Ovary (tissue), 9 donors: Measurements from ENCODE around the gene TOM1L2. TPM values are rescaled to one million over a fixed set of nuclear protein-coding genes. Genes with fewer than 3 reads are reported as not detected.

Experiments used
- DNase-seq, 5 donors: peaks; one replicate each; pipeline ENCODE4 v3.0.0-alpha.2; 2019 to 2020
- H3K27ac ChIP-seq, 2 donors: fragments of 200-600 bp; one replicate each; pipeline versions ENCODE4 v1.5.1 to v1.8.0; 2019 to 2022
- H3K27me3 ChIP-seq: fragments of 200-600 bp; one replicate; pipeline ENCODE4 v1.8.0; 2022
- H3K36me3 ChIP-seq: fragments of 200-600 bp; sonication (generic); one replicate; pipeline ENCODE4 v1.5.1; 2019
- H3K4me1 ChIP-seq: one replicate; pipeline ENCODE4 v1.8.1; 2013; ENCODE audit warnings: mild to moderate bottlenecking, moderate library complexity; ENCODE audit not compliant: insufficient read depth
- H3K4me3 ChIP-seq: fragments of 200-600 bp; sonication (generic); one replicate; pipeline ENCODE4 v1.5.1; 2017
- H3K9me3 ChIP-seq, 2 donors: fragments of 200-600 bp in 1 of 2; sonication (generic) in 1 of 2; one replicate each; pipeline versions ENCODE4 v1.5.1 to v1.8.1; 2013 to 2019; ENCODE audit warnings: mild to moderate bottlenecking in 1 of 2, moderate library complexity in 1 of 2
- EP300 ChIP-seq: sonication (generic); formaldehyde crosslinking; IDR thresholded peaks from one replicate; pipeline ENCODE4 v1.6.1; 2017; ENCODE audit warnings: antibody characterized with exemption
- POLR2A ChIP-seq: fragments of 450-650 bp; IDR thresholded peaks from one replicate; pipeline ENCODE4 v1.6.1; 2017; ENCODE audit warnings: antibody characterized with exemption, mild to moderate bottlenecking, moderate library complexity
- WGBS, 3 donors: extraction: QIAGEN DNeasy Blood & Tissue Kit in 1 of 3; methylation state at CpG; one replicate each; pipeline versions ENCODE4 v1.1.5 to v1.1.7; 2013 to 2017; 5-methylcytosine and 5-hydroxymethylcytosine counted together
- intact Hi-C, 4 donors: fragments of 100-400 bp; cut with DNase I; formaldehyde crosslinking; loops; one replicate each; pipeline versions ENCODE4 v1.11.0 to v1.15.1; 2022 to 2023
- polyA plus RNA-seq, 2 donors: library from polyadenylated mRNA; stranded (reverse); fragments of 200-250 nt in 1 of 2; fragments of 350-450 nt in 1 of 2; fragmentation: Illumina TruSeq in 1 of 2; extraction: RNeasy Lipid Tissue Mini Kit (QIAGEN cat#74804) in 1 of 2; gene quantifications; one replicate each; pipeline ENCODE4 v1.2.3, GENCODE V29; 2013 to 2014
- total RNA-seq, 7 donors: library from RNA; depleted of rRNA in 2 of 7; stranded (reverse); fragments of >200 nt in 2 of 7; fragmentation: NEBNext Ultra II Directional in 3 of 7; extraction: Animal tissue kit (Norgen Biotek cat#: 25700) in 3 of 7; gene quantifications; one replicate each; pipeline versions ENCODE4 v1.1.0 to v1.2.4, GENCODE V29; 2016 to 2023
- TF ChIP-seq, protein P1 (sequence below), 3 donors: fragments of 450-650 bp in 2 of 3; fragments of 200-600 bp in 1 of 3; IDR thresholded peaks; one replicate each; pipeline versions ENCODE4 v1.5.1 to v1.8.0; 2016 to 2022; ENCODE audit warnings: antibody characterized with exemption in 3 of 3, mild to moderate bottlenecking in 1 of 3
- donor health status: DM: no; HTN: no; CAD: no; lungs with moderate emphysema.
- donor health status: DM: no; HTN: no; CAD: no.
- donor health status: Bipolar disorder and iron deficiency.
- donor health status: DM: yes; HTN: yes; CAD: no.
- donor health status: DM: no; HTN: no; CAD: no.
- donor health status: DM: yes; HTN: yes; CAD: no.

Gene TOM1L2
- total and polyA plus RNA-seq, 9 donors, result 25.6 to 62.5 (median 45.9) TPM

DNA sequence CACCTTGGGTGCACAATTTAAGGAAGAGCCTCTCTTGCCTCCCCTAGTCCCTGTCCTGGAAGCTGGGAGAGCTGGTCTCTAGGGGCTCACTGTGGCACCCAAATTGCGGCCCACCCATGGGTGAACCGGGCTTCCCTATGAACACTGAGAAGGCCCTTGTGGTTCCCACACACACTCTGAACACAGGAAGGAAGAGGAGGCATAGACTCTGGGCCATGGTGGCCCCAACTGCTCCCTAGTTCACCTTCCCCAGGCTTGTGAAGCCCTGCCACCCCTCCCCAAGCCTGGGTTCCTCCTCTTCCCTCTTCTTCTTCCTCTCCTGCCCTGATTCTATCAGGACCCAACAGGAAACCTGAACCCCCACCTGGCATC, 145.9 kb downstream of the TOM1L2 start:
- no peaks in the 10 kb centered on the region for H3K27me3 ChIP-seq
- H3K9me3 ChIP-seq, result no peaks in the 10 kb centered on the region
- DNase-seq, result no peak
- no peak overlapping the region for H3K4me3 ChIP-seq
- H3K36me3 ChIP-seq, result no peaks in the 10 kb centered on the region
- 86 to 94% (median 86%) methylated on average over 2 of the region's 2 CpGs for WGBS, 3 donors
- peak overlapping the region in 1 of 2 donors; percentile 92 for H3K27ac ChIP-seq
- peaks cover 49% of the 10 kb centered on the region for H3K4me1 ChIP-seq
- TF ChIP-seq POLR2A, result no peak
- TF ChIP-seq, protein P1, sequence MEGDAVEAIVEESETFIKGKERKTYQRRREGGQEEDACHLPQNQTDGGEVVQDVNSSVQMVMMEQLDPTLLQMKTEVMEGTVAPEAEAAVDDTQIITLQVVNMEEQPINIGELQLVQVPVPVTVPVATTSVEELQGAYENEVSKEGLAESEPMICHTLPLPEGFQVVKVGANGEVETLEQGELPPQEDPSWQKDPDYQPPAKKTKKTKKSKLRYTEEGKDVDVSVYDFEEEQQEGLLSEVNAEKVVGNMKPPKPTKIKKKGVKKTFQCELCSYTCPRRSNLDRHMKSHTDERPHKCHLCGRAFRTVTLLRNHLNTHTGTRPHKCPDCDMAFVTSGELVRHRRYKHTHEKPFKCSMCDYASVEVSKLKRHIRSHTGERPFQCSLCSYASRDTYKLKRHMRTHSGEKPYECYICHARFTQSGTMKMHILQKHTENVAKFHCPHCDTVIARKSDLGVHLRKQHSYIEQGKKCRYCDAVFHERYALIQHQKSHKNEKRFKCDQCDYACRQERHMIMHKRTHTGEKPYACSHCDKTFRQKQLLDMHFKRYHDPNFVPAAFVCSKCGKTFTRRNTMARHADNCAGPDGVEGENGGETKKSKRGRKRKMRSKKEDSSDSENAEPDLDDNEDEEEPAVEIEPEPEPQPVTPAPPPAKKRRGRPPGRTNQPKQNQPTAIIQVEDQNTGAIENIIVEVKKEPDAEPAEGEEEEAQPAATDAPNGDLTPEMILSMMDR (IDR thresholded peaks at IDR 0.05), result no peak
- no peak for TF ChIP-seq EP300
- intact Hi-C loops, result no loop called here

DNA sequence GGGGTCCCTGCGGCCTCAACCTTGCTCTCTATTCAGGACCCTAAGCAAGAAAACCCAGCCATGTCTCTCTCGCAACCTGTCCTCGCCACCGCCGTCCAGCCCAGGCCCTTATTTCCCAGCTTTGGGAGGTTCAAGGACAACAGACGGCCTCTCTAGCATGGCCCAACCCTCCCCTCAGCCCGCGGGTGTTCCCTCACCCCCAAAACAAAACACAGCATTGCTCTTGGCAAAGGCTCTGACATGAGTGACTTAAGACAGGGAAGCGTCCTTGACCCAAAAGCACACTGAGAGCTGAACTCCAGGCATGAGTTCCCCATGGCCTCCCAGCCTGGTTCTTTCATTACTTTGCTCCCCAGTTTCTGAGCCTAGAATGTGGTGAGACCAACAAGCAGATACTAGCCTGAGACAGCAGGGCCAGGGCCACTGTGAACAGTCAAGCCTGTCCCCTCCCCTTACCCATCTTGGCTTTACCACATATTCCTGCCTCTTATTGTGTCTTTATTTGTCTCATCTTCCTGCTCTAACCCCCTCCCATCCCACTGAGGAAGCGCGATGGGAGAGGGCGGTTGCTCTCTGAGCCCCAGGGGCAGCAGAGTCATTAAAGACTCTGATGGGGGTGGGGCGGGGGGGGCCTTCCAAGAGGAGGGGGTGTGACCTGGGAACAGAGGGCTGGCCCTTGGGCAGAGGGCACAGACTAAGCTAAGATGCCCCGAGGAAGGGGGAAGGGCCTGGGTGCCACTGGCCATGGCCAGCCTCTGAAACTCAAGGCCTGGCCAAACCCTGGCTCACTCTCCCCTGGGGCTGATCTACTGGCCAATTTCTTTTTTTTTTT, 147.2 kb downstream of the TOM1L2 start:
- intact Hi-C loops, result no loop called here
- peaks cover 48% of the 10 kb centered on the region for H3K4me1 ChIP-seq
- peak; percentile 79 to 89 (median 87) for DNase-seq

DNA sequence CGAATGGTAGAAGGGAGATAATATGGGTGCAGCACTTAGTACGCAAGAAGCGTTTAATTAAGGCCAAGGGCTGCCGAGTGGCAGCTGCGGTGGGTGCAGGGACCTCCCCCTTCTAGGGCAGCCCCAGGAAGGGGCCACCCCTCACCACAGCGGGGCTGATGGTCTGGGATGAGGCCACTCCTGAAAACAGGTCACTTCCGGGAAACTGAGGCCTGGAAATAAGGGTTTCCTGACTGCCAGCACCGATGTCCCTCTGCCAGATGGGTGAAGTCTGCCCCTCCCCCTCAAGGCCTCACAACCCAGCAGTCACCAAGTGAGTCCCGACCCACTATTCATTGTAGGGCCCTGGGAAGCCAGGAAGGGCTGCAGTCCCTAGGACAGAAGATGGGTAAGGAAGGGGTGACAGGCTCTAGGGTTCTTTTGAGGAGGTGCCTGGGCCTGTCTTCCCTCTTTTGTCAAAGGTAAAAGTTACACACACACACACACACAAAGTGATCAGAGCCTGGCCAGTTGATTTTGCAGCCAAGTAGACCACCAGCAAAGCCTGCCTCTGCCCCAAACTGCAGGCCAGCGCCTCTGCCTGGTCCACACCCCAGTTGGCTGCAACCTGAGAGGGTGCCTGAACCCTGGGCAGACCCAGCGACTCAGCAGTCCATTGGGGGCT, 147.9 kb downstream of the TOM1L2 start:
- Histone ChIP-seq H3K27me3 (no peaks in the 10 kb centered on the region), H3K27ac (peak overlapping the region; percentile 44 to 92), H3K4me3 (peak overlapping the region; percentile 32), H3K4me1 (peaks cover 44% of the 10 kb centered on the region), H3K9me3 (no peaks in the 10 kb centered on the region), H3K36me3 (no peaks in the 10 kb centered on the region)
- intact Hi-C loops, result no loop called here
- peak in 3 of 5 donors; percentile 54 to 64 (median 63) for DNase-seq
- 7 to 15% (median 8%) methylated on average over 11 of the region's 11 CpGs for WGBS, 3 donors
- TF ChIP-seq, protein P1 (IDR thresholded peaks at IDR 0.05), result no peak
- TF ChIP-seq POLR2A (no peak), EP300 (no peak)

More for the DNA sequence above, 147.2 kb downstream of the TOM1L2 start:
- 10 to 23% (median 18%) methylated on average over 14 of the region's 14 CpGs for WGBS, 3 donors
- Histone ChIP-seq H3K36me3 (no peaks in the 10 kb centered on the region), H3K4me3 (no peak overlapping the region), H3K9me3 (no peaks in the 10 kb centered on the region), H3K27ac (peak overlapping the region; percentile 44 to 92), H3K27me3 (no peaks in the 10 kb centered on the region)
- TF ChIP-seq EP300, result no peak
- no peak for TF ChIP-seq POLR2A
- TF ChIP-seq, protein P1 (IDR thresholded peaks at IDR 0.05), result no peak

DNA sequence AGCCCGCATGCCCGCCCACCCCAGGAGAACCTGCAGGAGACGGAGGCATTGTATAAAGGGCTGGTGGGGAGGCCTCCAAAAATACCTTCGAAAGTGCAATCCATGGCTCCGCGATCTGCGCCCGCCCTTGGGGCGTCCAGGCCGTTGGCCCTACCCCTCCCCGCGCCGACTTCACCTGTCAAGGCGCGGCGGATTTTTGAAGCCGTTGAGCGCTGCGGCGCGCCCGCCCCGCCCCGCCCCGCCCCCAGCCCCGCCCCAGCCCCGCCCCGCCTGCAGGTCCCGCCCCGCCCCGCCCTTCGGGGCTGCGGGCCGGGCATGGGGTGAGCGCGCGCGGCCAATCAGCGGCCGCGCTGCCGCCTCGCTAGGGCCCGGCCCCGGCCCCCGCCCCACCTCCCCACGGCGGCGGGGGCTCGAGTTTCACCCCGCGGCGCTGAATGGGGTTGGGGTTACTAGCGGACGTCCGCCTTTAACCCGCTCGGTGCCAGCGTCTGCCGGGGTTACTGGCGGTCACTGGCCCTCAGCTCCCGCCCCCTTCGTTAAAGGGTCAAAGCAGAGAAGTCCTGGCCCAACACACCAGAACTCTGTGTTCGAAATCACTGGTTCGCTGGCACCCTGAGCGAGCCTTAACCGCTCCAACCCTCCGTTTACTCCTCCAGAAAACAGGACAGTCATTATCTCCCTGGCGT, 148.6 kb downstream of the TOM1L2 start:
- no peaks in the 10 kb centered on the region for H3K9me3 ChIP-seq
- H3K4me3 ChIP-seq, result peak overlapping the region; percentile 40
- TF ChIP-seq EP300 (no peak), POLR2A (no peak)
- intact Hi-C loops, result no loop called here
- H3K4me1 ChIP-seq, result peaks cover 43% of the 10 kb centered on the region
- WGBS, 3 donors, result 2 to 3% (median 2%) methylated on average over 38 to 68 of the region's 69 CpGs
- peak; percentile 78 to 90 (median 85) for DNase-seq
- H3K27me3 ChIP-seq, result no peaks in the 10 kb centered on the region
- H3K36me3 ChIP-seq, result no peaks in the 10 kb centered on the region
- peak overlapping the region; percentile 44 to 92 for H3K27ac ChIP-seq
